Vagina (tissue), 2 donors: ENCODE results near the gene DOCK8. TPM values are rescaled to one million over a fixed set of nuclear protein-coding genes. Genes with fewer than 3 reads are reported as not detected.

ENCODE experiments used
- DNase-seq, 2 donors: peaks; one replicate each; pipeline ENCODE4 v3.0.0-alpha.2; 2017; ENCODE audit errors: extremely low spot score in 2 of 2
- H3K27ac ChIP-seq: fragments of 200-600 bp; sonication (generic); one replicate; pipeline ENCODE4 v1.5.1; 2019
- H3K27me3 ChIP-seq: fragments of 200-600 bp; sonication (generic); one replicate; pipeline ENCODE4 v1.5.1; 2019
- H3K36me3 ChIP-seq, 2 donors: fragments of 200-600 bp; sonication (generic); one replicate each; pipeline ENCODE4 v1.5.1; 2017 to 2019
- H3K4me1 ChIP-seq: fragments of 200-600 bp; sonication (generic); one replicate; pipeline ENCODE4 v1.5.1; 2019
- H3K4me3 ChIP-seq, 2 donors: fragments of 200-600 bp; sonication (generic); 1 replicate in 1 of 2; 2 replicates in 1 of 2; pipeline ENCODE4 v1.5.1; 2016 to 2019
- H3K9me3 ChIP-seq: fragments of 200-600 bp; sonication (generic); one replicate; pipeline ENCODE4 v1.5.1; 2019
- POLR2A ChIP-seq, 2 donors: fragments of 450-650 bp; IDR thresholded peaks; one replicate each; pipeline ENCODE4 v1.6.1; 2017; ENCODE audit warnings: antibody characterized with exemption in 2 of 2, mild to moderate bottlenecking in 2 of 2, moderate library complexity in 2 of 2
- POLR2AphosphoS5 ChIP-seq, 2 donors: sonication (generic); formaldehyde crosslinking; IDR thresholded peaks; one replicate each; pipeline ENCODE4 v1.9.0; 2017; ENCODE audit warnings: antibody characterized with exemption in 2 of 2, mild to moderate bottlenecking in 2 of 2, low read depth in 1 of 2; ENCODE audit not compliant: insufficient read depth in 1 of 2
- intact Hi-C: fragments of 100-400 bp; cut with DNase I; formaldehyde crosslinking; loops from one replicate; pipeline ENCODE4 v1.15.1; 2023
- total RNA-seq: library from RNA; depleted of rRNA; stranded (reverse); fragments of >200 nt; gene quantifications from one replicate; pipeline ENCODE4 v1.2.3, GENCODE V29; 2016
- TF ChIP-seq, protein P1 (sequence below), 3 experiments: fragments of 450-650 bp in 2 of 3; fragments of 200-600 bp in 1 of 3; sonication (generic) in 1 of 3; IDR thresholded peaks; one replicate each; pipeline ENCODE4 v1.5.1; 2017 to 2019; ENCODE audit warnings: antibody characterized with exemption in 3 of 3, mild to moderate bottlenecking in 2 of 3, moderate library complexity in 2 of 3

DOCK8 gene
- total RNA-seq, 1 donor from 2014 or later, result 18.4 TPM

GRCh38 chr9:479304-479970, 264.8 kb downstream of the DOCK8 start:
- no peak overlapping the region for H3K27ac ChIP-seq
- DNase-seq, result no peak

DNA sequence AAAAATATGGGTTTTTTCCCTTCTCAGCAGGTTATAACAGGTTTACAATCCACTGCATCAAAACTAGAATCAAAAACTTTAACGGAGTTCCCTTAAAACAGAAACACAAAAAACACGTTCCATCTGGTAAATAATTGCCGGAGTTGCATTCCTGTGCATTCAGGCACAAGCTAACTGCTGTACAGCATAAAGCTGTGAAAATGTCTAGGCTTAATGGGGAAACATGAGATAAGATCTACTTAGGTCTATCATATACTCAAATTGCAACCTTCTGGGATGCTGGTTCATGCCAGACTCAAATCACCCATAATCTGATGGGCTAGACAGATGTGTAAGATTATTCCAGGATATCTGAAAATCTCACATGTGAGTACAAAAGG, 265.3 kb downstream of the DOCK8 start:
- H3K27me3 ChIP-seq, result no peaks in the 10 kb centered on the region
- H3K4me3 ChIP-seq, result no peak overlapping the region
- TF ChIP-seq POLR2AphosphoS5 (IDR thresholded peaks at IDR 0.05; ENCODE audit: insufficient read depth in 1 of 2, low read depth in 1 of 2), result no peak
- no peak for TF ChIP-seq POLR2A (IDR thresholded peaks at IDR 0.05)
- TF ChIP-seq, protein P1, sequence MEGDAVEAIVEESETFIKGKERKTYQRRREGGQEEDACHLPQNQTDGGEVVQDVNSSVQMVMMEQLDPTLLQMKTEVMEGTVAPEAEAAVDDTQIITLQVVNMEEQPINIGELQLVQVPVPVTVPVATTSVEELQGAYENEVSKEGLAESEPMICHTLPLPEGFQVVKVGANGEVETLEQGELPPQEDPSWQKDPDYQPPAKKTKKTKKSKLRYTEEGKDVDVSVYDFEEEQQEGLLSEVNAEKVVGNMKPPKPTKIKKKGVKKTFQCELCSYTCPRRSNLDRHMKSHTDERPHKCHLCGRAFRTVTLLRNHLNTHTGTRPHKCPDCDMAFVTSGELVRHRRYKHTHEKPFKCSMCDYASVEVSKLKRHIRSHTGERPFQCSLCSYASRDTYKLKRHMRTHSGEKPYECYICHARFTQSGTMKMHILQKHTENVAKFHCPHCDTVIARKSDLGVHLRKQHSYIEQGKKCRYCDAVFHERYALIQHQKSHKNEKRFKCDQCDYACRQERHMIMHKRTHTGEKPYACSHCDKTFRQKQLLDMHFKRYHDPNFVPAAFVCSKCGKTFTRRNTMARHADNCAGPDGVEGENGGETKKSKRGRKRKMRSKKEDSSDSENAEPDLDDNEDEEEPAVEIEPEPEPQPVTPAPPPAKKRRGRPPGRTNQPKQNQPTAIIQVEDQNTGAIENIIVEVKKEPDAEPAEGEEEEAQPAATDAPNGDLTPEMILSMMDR (IDR thresholded peaks at IDR 0.05), result no peak
- no peak for DNase-seq
- H3K36me3 ChIP-seq, result no peaks in the 10 kb centered on the region
- no peak overlapping the region for H3K27ac ChIP-seq
- H3K9me3 ChIP-seq, result no peaks in the 10 kb centered on the region
- no peaks in the 10 kb centered on the region for H3K4me1 ChIP-seq
- intact Hi-C loops, result no loop called here

More at GRCh38 chr9:479304-479970, 264.8 kb downstream of the DOCK8 start:
- no peaks in the 10 kb centered on the region for H3K27me3 ChIP-seq
- no peak overlapping the region for H3K4me3 ChIP-seq
- no peaks in the 10 kb centered on the region for H3K36me3 ChIP-seq
- no peaks in the 10 kb centered on the region for H3K4me1 ChIP-seq
- H3K9me3 ChIP-seq, result no peaks in the 10 kb centered on the region
- intact Hi-C loops, result no loop called here
- TF ChIP-seq, protein P1 (IDR thresholded peaks at IDR 0.05), result no peak
- TF ChIP-seq POLR2AphosphoS5 (IDR thresholded peaks at IDR 0.05; ENCODE audit: insufficient read depth in 1 of 2, low read depth in 1 of 2) (no peak), POLR2A (IDR thresholded peaks at IDR 0.05) (no peak)

DNA sequence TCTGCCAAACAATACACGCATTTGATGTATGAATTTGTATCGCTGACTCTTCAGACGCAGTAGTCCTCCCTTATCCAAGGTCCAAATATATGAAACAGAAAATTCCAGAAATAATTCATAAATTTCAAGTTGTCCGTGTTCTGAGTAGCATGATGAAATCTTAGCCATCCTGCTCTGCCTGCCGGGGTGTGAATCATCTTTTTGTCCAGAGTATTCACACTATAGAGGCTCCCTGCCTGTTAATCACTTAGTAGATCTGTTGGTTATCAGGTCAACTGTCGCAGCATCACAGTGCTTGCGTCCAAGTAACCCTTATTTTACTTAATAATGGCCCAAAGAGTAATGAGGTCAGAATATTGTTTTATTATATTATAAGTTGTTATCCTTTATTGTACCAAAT, 268.1 kb downstream of the DOCK8 start:
- DNase-seq, result no peak
- Histone ChIP-seq H3K36me3 (no peaks in the 10 kb centered on the region), H3K27ac (no peak overlapping the region), H3K4me3 (no peak overlapping the region), H3K9me3 (no peaks in the 10 kb centered on the region), H3K4me1 (no peaks in the 10 kb centered on the region), H3K27me3 (no peaks in the 10 kb centered on the region)
- TF ChIP-seq POLR2A (IDR thresholded peaks at IDR 0.05) (no peak), POLR2AphosphoS5 (IDR thresholded peaks at IDR 0.05; ENCODE audit: insufficient read depth in 1 of 2, low read depth in 1 of 2) (no peak)
- TF ChIP-seq, protein P1 (IDR thresholded peaks at IDR 0.05), result no peak
- intact Hi-C loops, result no loop called here

DNA sequence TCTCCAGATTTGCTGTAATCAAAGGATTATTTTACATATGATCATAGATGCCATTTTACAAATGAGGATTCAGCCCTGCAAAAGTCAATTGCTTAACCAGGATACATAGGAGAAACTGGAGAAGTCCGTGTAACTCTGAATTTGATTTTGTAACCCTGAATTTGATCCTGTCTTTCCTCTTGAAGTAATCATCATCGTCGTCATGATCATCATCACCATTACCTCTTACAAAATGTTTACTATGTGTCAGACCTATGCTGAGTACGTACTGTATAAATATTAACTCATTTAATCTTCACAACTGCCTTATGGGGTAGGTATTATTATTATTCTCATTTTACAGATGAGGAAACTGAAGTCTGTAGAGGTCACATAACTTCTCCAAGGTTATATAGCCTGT, 271.5 kb downstream of the DOCK8 start:
- no peaks in the 10 kb centered on the region for H3K27me3 ChIP-seq

DNA sequence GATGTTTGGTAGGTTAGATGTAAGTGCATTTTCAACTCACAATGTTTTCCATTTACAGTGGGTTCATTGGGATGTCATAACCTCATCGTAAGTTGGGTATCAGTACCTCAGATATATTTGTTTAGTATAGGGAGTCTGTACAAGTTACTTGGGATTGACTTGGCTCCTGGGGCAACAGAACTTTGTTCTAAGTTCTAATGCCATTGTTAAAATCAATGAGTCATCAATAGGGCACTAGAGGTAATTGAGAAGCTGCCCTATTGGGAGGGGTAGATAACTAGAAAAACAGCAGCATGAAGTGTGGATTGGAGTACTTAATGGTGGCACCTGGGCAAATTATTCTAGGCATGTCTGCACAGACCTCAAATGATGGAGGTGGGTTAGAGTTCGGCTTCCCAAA, 272.8 kb downstream of the DOCK8 start:
- TF ChIP-seq POLR2AphosphoS5 (IDR thresholded peaks at IDR 0.05; ENCODE audit: insufficient read depth in 1 of 2, low read depth in 1 of 2), result no peak
- no peak for TF ChIP-seq POLR2A (IDR thresholded peaks at IDR 0.05)
- TF ChIP-seq, protein P1 (IDR thresholded peaks at IDR 0.05), result no peak

More for the DNA sequence above, 271.5 kb downstream of the DOCK8 start:
- H3K9me3 ChIP-seq, result no peaks in the 10 kb centered on the region
- H3K4me3 ChIP-seq, result no peak overlapping the region
- H3K36me3 ChIP-seq, result no peaks in the 10 kb centered on the region
- intact Hi-C loops, result no loop called here
- no peak overlapping the region for H3K27ac ChIP-seq
- DNase-seq, result no peak
- no peak for TF ChIP-seq POLR2A (IDR thresholded peaks at IDR 0.05)
- TF ChIP-seq, protein P1 (IDR thresholded peaks at IDR 0.05), result no peak
- TF ChIP-seq POLR2AphosphoS5 (IDR thresholded peaks at IDR 0.05; ENCODE audit: insufficient read depth in 1 of 2, low read depth in 1 of 2), result no peak
- H3K4me1 ChIP-seq, result no peaks in the 10 kb centered on the region

More for the DNA sequence above, 272.8 kb downstream of the DOCK8 start:
- Histone ChIP-seq H3K4me1 (no peaks in the 10 kb centered on the region), H3K27ac (no peak overlapping the region), H3K36me3 (no peaks in the 10 kb centered on the region), H3K4me3 (no peak overlapping the region), H3K9me3 (no peaks in the 10 kb centered on the region), H3K27me3 (no peaks in the 10 kb centered on the region)
- intact Hi-C loops, result no loop called here
- no peak for DNase-seq
